Duodenal mucosa (tissue), 2 donors: ENCODE results near the gene DALRD3.
A peak's percentile ranks its signal among the peaks of the same experiment; 100 is the strongest.

Experiments
- H3K27ac ChIP-seq: one replicate; pipeline ENCODE4 v1.7.0; 2013; ENCODE audit warnings: low read depth, low read length
- H3K27me3 ChIP-seq, 2 donors: one replicate each; pipeline ENCODE4 v1.7.0; 2013; ENCODE audit warnings: low read length in 2 of 2, control low read depth in 1 of 2; ENCODE audit not compliant: insufficient read depth in 2 of 2, control insufficient read depth in 1 of 2
- H3K36me3 ChIP-seq, 2 donors: one replicate each; pipeline ENCODE4 v1.7.0; 2013; ENCODE audit warnings: low read length in 2 of 2, control low read depth in 1 of 2; ENCODE audit not compliant: insufficient read depth in 2 of 2, control insufficient read depth in 1 of 2
- H3K4me1 ChIP-seq, 2 donors: one replicate each; pipeline ENCODE4 v1.7.0; 2013; ENCODE audit warnings: low read length in 2 of 2, control low read depth in 1 of 2; ENCODE audit not compliant: insufficient read depth in 2 of 2, control insufficient read depth in 1 of 2
- H3K4me3 ChIP-seq, 2 donors: one replicate each; pipeline ENCODE4 v1.7.0; 2013; ENCODE audit warnings: low read length in 2 of 2, low read depth in 1 of 2
- H3K9ac ChIP-seq, 2 donors: one replicate each; pipeline ENCODE4 v1.7.0; 2013; ENCODE audit warnings: low read length in 2 of 2, low read depth in 1 of 2
- H3K9me3 ChIP-seq, 2 donors: one replicate each; pipeline ENCODE4 v1.7.0; 2013; ENCODE audit warnings: low read length in 2 of 2, control low read depth in 1 of 2; ENCODE audit not compliant: control insufficient read depth in 1 of 2

Gene DALRD3

GRCh38 chr3:48993834-48994233 lies 24.5 kb downstream of the DALRD3 start:
- no peaks in the 10 kb centered on the region for H3K9me3 ChIP-seq

GRCh38 chr3:48991851-48992545 lies 26.4 kb downstream of the DALRD3 start:
- peak overlapping the region; percentile 90 to 91 for H3K4me3 ChIP-seq

More at GRCh38 chr3:48993834-48994233, 24.5 kb downstream of the DALRD3 start:
- peaks cover 14 to 23% of the 10 kb centered on the region in 2 donors for H3K4me1 ChIP-seq
- H3K36me3 ChIP-seq: peaks cover 8 to 18% of the 10 kb centered on the region in 2 donors
- H3K4me3 ChIP-seq: no peak overlapping the region
- no peaks in the 10 kb centered on the region for H3K27me3 ChIP-seq
- H3K9ac ChIP-seq: no peak overlapping the region
- H3K27ac ChIP-seq: no peak overlapping the region

DNA sequence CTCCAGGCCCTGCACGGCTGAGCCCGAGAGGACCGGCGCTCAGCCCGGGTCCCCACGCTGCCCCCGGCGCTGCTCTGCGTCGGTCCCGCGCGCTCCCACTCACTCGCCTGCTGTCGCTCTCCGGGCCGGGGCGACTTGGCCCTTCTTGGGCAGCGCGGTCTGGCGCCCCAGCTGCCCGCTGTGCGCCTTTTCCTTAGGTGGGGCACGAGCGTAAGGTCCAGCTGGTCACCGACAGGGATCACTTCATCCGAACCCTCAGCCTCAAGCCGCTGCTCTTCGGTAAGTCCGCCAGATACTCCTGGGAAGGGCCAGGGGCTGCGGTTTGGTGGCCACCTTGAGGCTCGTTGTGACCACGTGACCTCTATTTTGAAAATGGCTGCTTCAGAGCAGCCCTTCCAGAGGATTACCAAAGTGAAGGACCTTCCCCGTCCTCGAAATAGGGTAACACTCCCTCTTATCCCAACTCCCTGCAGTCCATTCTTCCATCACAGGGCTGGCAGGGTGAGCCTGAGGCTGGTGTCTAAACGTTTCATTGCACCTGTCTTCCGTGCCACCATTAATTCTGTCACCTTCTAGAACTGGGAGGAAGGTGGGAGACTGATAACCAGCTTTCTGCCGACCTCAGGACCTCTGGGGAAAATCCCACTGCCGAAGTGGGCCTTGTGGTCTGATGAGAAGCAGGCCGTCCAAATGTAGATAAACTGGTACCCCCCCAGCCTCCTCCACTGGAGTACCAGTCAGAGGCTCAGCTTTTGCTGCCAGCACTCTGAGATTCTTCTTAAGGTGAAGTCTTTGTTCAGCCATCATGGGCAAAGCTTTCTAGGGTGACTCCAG lies 27.5 kb downstream of the DALRD3 start:
- Histone ChIP-seq H3K4me3 (peak overlapping the region; percentile 90 to 91), H3K9ac (peak overlapping the region; percentile 68 to 74), H3K27me3 (no peaks in the 10 kb centered on the region), H3K36me3 (peaks cover 0 to 13% of the 10 kb centered on the region in 2 donors), H3K4me1 (peaks cover 14 to 23% of the 10 kb centered on the region in 2 donors), H3K27ac (peak overlapping the region; percentile 83), H3K9me3 (no peaks in the 10 kb centered on the region)

More at GRCh38 chr3:48991851-48992545, 26.4 kb downstream of the DALRD3 start:
- Histone ChIP-seq H3K9me3 (no peaks in the 10 kb centered on the region), H3K27me3 (no peaks in the 10 kb centered on the region), H3K36me3 (peaks cover 5 to 14% of the 10 kb centered on the region in 2 donors), H3K4me1 (peaks cover 14 to 23% of the 10 kb centered on the region in 2 donors), H3K9ac (peak overlapping the region; percentile 68 to 74), H3K27ac (no peak overlapping the region)

GRCh38 chr3:48989796-48990635 lies 28.4 kb downstream of the DALRD3 start, which contains the start of gene P4HTM:
P4HTM (plus strand) TSS chr3:48990241; CDS start chr3:48990257, 16 bp downstream.
- Histone ChIP-seq H3K27me3 (no peaks in the 10 kb centered on the region), H3K9me3 (no peaks in the 10 kb centered on the region), H3K27ac (peak within 1 kb of the TSS; percentile 83), H3K36me3 (peaks cover 0 to 18% of the 10 kb centered on the region in 2 donors), H3K4me1 (peaks cover 14 to 23% of the 10 kb centered on the region in 2 donors), H3K4me3 (peak within 1 kb of the TSS; percentile 90 to 91), H3K9ac (peak within 1 kb of the TSS; percentile 69 to 74)

- Histone ChIP-seq H3K9me3 (no peaks in the 10 kb centered on the region), H3K9ac (peak overlapping the region; percentile 69 to 74), H3K27ac (peak overlapping the region; percentile 83), H3K27me3 (no peaks in the 10 kb centered on the region), H3K4me3 (peak overlapping the region; percentile 90 to 91), H3K4me1 (peaks cover 14 to 23% of the 10 kb centered on the region in 2 donors), H3K36me3 (peaks cover 6 to 24% of the 10 kb centered on the region in 2 donors)
These were observed 29.1 kb downstream of the DALRD3 start for GRCh38 chr3:48989126-48989795.

GRCh38 chr3:48985831-48986376 lies 32.5 kb downstream of the DALRD3 start:
- H3K4me1 ChIP-seq: peaks cover 8 to 12% of the 10 kb centered on the region in 2 donors
- no peak overlapping the region for H3K4me3 ChIP-seq
- H3K27me3 ChIP-seq: no peaks in the 10 kb centered on the region
- peaks cover 24 to 52% of the 10 kb centered on the region in 2 donors for H3K36me3 ChIP-seq
- no peak overlapping the region for H3K27ac ChIP-seq
- no peaks in the 10 kb centered on the region for H3K9me3 ChIP-seq
- H3K9ac ChIP-seq: no peak overlapping the region

GRCh38 chr3:48984663-48985062 lies 33.7 kb downstream of the DALRD3 start:
- H3K9me3 ChIP-seq: no peaks in the 10 kb centered on the region
- no peaks in the 10 kb centered on the region for H3K27me3 ChIP-seq
- H3K27ac ChIP-seq: no peak overlapping the region
- no peak overlapping the region for H3K9ac ChIP-seq
- peaks cover 8% of the 10 kb centered on the region in 2 donors for H3K4me1 ChIP-seq
- peaks cover 32 to 64% of the 10 kb centered on the region in 2 donors for H3K36me3 ChIP-seq
- no peak overlapping the region for H3K4me3 ChIP-seq

DNA sequence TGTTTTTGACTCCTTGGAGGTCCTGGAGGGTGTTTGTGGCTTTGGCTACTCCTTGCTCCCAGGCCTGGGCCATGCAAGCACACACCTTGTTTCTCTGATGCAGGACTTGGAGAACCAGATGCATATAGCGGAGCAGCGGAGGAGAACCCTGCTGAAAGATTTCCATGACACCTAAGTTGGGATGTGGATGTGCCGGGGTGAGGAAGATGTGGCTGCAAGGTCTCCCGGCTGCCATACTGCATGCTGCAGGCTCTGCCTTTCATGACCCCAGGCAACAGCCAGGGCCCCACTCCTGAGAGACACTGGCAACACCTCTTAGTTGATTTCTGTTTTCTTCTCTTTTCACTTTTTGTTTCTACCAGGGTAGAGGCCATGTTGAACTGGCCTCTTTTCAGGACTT lies 35.3 kb downstream of the DALRD3 start:
- no peaks in the 10 kb centered on the region for H3K27me3 ChIP-seq
- no peaks in the 10 kb centered on the region for H3K9me3 ChIP-seq
- no peak overlapping the region for H3K9ac ChIP-seq
- H3K36me3 ChIP-seq: peaks cover 40 to 73% of the 10 kb centered on the region in 2 donors
- no peak overlapping the region for H3K4me3 ChIP-seq
- no peaks in the 10 kb centered on the region for H3K4me1 ChIP-seq
- no peak overlapping the region for H3K27ac ChIP-seq

GRCh38 chr3:48982686-48983085 lies 35.7 kb downstream of the DALRD3 start:
- Histone ChIP-seq H3K9me3 (no peaks in the 10 kb centered on the region), H3K4me1 (no peaks in the 10 kb centered on the region), H3K27ac (no peak overlapping the region), H3K4me3 (no peak overlapping the region), H3K27me3 (no peaks in the 10 kb centered on the region), H3K36me3 (peaks cover 41 to 77% of the 10 kb centered on the region in 2 donors), H3K9ac (no peak overlapping the region)
